Subcutaneous adipose tissue (tissue), 4 donors: Measurements from ENCODE around the gene ANTXR1. TPM values are rescaled to one million over a fixed set of nuclear protein-coding genes. Genes with fewer than 3 reads are reported as not detected.

Source experiments
- total RNA-seq, 4 donors: library from RNA; depleted of rRNA; stranded (reverse); fragments of >200 nt; gene quantifications; one replicate each; pipeline ENCODE4 v1.1.0, GENCODE V29; 2016
- TF ChIP-seq, protein P1 (sequence below): fragments of 450-650 bp; IDR thresholded peaks from one replicate; pipeline ENCODE4 v1.5.1; 2016; ENCODE audit warnings: low read depth, mild to moderate bottlenecking, control low read depth, antibody characterized with exemption, moderate library complexity

The ANTXR1 gene
- total RNA-seq, 4 donors from 2014 or later = 45.4 to 88.7 (median 67.0) TPM

DNA sequence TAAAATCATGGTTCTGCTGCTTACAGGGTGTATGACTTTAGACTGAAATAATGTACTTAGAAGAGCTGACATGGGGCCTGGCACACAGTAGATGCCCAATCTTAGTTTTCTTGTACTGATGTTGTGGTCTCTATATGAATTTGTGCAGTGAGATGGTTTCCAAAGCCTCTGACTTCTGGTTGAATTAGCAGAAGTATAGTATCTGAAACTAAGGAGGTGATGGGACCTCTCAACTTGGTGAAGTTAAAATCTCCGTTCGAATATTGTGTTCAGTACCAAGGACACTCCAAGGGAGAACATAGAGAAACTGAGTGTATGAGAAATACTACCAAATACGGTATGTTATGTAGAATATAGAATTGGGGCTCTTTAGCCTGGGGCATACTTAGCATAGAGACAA is 120.9 kb downstream of the ANTXR1 start:
- TF ChIP-seq, protein P1, sequence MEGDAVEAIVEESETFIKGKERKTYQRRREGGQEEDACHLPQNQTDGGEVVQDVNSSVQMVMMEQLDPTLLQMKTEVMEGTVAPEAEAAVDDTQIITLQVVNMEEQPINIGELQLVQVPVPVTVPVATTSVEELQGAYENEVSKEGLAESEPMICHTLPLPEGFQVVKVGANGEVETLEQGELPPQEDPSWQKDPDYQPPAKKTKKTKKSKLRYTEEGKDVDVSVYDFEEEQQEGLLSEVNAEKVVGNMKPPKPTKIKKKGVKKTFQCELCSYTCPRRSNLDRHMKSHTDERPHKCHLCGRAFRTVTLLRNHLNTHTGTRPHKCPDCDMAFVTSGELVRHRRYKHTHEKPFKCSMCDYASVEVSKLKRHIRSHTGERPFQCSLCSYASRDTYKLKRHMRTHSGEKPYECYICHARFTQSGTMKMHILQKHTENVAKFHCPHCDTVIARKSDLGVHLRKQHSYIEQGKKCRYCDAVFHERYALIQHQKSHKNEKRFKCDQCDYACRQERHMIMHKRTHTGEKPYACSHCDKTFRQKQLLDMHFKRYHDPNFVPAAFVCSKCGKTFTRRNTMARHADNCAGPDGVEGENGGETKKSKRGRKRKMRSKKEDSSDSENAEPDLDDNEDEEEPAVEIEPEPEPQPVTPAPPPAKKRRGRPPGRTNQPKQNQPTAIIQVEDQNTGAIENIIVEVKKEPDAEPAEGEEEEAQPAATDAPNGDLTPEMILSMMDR = no peak

DNA sequence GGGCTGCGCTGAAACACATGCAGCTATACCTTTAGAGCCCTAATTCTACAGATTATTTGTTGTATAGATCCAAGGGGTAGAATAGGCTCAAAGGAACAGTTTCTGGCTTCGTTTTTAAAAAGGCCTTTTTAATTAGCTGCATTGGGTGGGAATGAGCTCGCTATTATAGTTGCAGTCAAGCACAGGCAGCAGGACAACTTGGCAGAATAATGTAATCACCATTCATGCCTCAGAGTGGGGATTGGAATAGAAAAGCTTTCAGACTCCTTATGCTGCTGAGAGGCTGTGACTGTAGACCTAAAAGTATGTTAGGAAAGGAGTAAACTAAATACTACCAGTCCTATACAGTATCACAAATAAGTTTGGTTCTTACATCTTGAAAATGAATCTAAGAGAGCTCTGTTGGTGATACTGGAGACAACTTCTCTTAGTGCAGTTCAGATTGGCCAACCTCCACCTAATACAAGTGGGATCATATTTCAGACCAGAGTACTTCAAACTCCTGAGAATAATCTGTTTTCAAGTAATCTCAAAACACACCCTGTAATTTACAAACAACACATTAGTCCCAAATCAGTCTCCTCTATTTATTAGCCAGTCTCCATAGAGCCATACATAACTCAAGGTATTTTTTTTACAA is 121.4 kb downstream of the ANTXR1 start:
- TF ChIP-seq, protein P1 = no peak

GRCh38 chr2:69138247-69138772 is 125.3 kb downstream of the ANTXR1 start:
- TF ChIP-seq, protein P1 = no peak

- TF ChIP-seq, protein P1 = no peak
Measured at GRCh38 chr2:69138793-69139459, 125.9 kb downstream of the ANTXR1 start.

DNA sequence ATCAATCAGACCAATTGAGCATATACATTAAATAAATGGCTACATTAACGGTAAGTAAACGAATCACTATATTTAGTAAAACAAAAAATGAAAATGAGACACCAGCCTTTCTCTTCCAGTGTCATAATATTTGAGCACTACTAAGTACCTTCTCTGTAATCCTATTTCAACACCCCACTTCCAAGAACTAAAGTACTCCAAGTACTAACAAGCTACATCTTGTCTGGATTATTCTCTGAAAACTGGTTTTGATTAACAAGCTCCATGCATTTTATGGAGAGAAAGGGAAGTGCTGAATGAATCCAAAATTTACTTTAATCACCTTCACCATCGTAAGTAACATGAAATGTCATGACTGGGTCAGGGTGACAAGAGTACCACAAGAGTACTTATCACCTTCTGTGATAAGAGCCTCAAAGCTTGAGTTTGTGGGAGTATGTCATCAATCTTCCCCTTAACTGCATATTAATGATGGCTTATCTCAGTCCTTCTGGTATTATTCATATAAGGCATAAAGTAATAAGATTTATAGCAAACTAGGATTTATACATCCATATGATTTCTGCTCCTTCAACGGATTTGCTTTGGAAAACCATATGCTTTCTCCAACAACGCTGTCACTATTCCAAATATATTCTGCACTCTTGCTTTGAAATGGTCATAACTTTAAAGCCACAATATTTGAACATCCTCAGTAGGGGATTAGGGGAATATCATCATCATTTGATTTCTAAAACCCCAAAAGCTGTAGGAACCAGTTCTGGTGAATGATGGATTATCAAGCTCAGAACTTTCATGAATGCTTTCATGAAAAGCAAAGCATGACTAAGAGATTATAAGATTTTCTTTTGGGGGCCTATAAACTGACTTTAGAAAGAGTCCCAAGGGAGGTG is 127.0 kb downstream of the ANTXR1 start:
- TF ChIP-seq, protein P1 = no peak

- TF ChIP-seq, protein P1 = no peak
Measured at GRCh38 chr2:69141061-69141460, 128.1 kb downstream of the ANTXR1 start.
